Activated CD4-positive, alpha-beta memory T cell treated with anti-CD3 and anti-CD28 coated beads for 36 hours (primary cell): Measurements from ENCODE around the gene CHRM1. TPM values are rescaled to one million over a fixed set of nuclear protein-coding genes. Genes with fewer than 3 reads are reported as not detected.

Experiments
- CTCF ChIA-PET: fragments of 350-600 bp; sonication (Branson Sonifier 250); formaldehyde crosslinking; loops from one replicate; lab custom pipeline; 2021; ENCODE audit warnings: antibody characterized with exemption, inconsistent platforms; lab: Charles Lee
- POLR2A ChIA-PET: fragments of 350-600 bp; sonication (Branson Sonifier 250); formaldehyde crosslinking; loops from one replicate; lab custom pipeline; 2021; ENCODE audit warnings: antibody characterized with exemption; lab: Charles Lee
- DNase-seq: peaks from one replicate; pipeline ENCODE4 v3.0.0-alpha.2; 2020
- H3K27ac Mint-ChIP-seq: one replicate; pipeline ENCODE4 v1.8.0; 2021; ENCODE audit warnings: mixed read lengths
- H3K27me3 Mint-ChIP-seq: one replicate; pipeline ENCODE4 v1.8.0; 2021; ENCODE audit warnings: mixed read lengths
- H3K36me3 Mint-ChIP-seq: one replicate; pipeline ENCODE4 v1.8.0; 2021; ENCODE audit warnings: mixed read lengths
- H3K4me1 Mint-ChIP-seq: one replicate; pipeline ENCODE4 v1.8.0; 2021; ENCODE audit warnings: low read depth, mixed read lengths
- H3K4me3 Mint-ChIP-seq: one replicate; pipeline ENCODE4 v1.8.0; 2021; ENCODE audit warnings: mild to moderate bottlenecking, mixed read lengths
- H3K9me3 Mint-ChIP-seq: one replicate; pipeline ENCODE4 v1.8.0; 2021; ENCODE audit warnings: mixed read lengths
- intact Hi-C: fragments of 100-400 bp; cut with micrococcal nuclease; formaldehyde crosslinking; loops from one replicate; pipeline ENCODE4 v1.15.1; 2023
- total RNA-seq, 2 experiments: library from RNA; stranded (reverse); gene quantifications; one replicate each; pipeline ENCODE4 v1.2.3, GENCODE V29; 2021

CHRM1 gene
- total RNA-seq, 2 experiments from 2014 or later = not detected

- H3K27me3 Mint-ChIP-seq = peaks cover 11% of the 10 kb centered on the region
- no peaks in the 10 kb centered on the region for H3K36me3 Mint-ChIP-seq
- no peaks in the 10 kb centered on the region for H3K9me3 Mint-ChIP-seq
- intact Hi-C loops = no loop called here
- no peak overlapping the region for H3K27ac Mint-ChIP-seq
- H3K4me3 Mint-ChIP-seq = no peak overlapping the region
- CTCF ChIA-PET = interaction anchor here (1.2 to 6.3 kb wide), 3 partner anchors 11 to 125 kb away, joined by 3 to 43 read pairs (median 3); no protein-coding TSS in a partner anchor
- POLR2A ChIA-PET = interaction anchor here (1.3 kb wide), 1 partner anchor 10 kb away, joined by 4 read pairs; no protein-coding TSS in a partner anchor
- H3K4me1 Mint-ChIP-seq = peaks cover 2% of the 10 kb centered on the region
- DNase-seq = no peak
These were observed 25.7 kb downstream of the CHRM1 start for GRCh38 chr11:62895501-62895900.

DNA sequence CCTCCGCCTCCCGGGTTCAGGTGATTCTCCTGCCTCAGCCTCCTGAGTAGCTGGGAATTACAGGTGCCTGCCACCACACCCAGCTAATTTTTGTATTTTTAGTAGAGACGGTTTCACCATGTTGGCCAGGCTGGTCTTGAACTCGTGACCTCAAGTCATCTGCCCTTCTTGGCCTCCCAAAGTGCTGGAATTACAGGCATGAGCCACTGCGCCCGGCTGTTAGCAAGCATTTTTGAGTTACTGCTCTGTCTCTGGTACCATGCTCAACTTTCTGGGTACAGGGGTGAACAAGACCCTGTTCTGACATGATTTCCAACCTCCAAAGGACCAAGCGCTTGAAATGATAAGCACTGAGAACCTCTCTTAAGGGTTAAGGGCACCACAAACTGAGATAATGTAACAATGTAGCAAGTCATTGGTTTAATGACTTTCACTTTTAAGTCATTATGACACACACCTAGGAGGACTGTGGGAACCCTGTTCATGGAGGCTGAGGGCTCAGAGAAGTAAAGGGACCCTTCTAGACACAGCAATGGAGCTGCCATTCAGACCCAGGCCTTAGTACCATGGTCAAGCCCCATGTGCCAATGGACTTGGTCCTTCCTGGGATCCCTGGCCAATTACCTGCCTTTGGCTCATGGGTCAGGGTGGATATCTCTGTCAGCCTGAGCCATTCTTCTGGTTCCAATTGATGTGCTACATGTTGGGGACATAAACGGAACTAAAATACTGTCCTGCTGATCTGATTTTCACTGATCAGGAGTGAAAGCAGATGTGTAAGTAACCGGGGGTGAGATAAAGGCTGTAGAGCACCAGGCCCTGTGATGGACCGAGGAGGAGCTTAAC is 28.9 kb downstream of the CHRM1 start:
- intact Hi-C loops = no loop called here
- H3K4me3 Mint-ChIP-seq = no peak overlapping the region
- DNase-seq = no peak
- CTCF ChIA-PET = interaction anchor here (1.0 to 6.3 kb wide), 2 partner anchors 8 to 14 kb away, joined by 3 to 43 read pairs; no protein-coding TSS in a partner anchor
- H3K36me3 Mint-ChIP-seq = peaks cover 25% of the 10 kb centered on the region
- H3K4me1 Mint-ChIP-seq = peaks cover 2% of the 10 kb centered on the region
- H3K27me3 Mint-ChIP-seq = peaks cover 4% of the 10 kb centered on the region
- H3K9me3 Mint-ChIP-seq = no peaks in the 10 kb centered on the region
- H3K27ac Mint-ChIP-seq = no peak overlapping the region
- POLR2A ChIA-PET = interaction anchor here (1.3 kb wide), 1 partner anchor 11 kb away, joined by 3 read pairs; no protein-coding TSS in a partner anchor

DNA sequence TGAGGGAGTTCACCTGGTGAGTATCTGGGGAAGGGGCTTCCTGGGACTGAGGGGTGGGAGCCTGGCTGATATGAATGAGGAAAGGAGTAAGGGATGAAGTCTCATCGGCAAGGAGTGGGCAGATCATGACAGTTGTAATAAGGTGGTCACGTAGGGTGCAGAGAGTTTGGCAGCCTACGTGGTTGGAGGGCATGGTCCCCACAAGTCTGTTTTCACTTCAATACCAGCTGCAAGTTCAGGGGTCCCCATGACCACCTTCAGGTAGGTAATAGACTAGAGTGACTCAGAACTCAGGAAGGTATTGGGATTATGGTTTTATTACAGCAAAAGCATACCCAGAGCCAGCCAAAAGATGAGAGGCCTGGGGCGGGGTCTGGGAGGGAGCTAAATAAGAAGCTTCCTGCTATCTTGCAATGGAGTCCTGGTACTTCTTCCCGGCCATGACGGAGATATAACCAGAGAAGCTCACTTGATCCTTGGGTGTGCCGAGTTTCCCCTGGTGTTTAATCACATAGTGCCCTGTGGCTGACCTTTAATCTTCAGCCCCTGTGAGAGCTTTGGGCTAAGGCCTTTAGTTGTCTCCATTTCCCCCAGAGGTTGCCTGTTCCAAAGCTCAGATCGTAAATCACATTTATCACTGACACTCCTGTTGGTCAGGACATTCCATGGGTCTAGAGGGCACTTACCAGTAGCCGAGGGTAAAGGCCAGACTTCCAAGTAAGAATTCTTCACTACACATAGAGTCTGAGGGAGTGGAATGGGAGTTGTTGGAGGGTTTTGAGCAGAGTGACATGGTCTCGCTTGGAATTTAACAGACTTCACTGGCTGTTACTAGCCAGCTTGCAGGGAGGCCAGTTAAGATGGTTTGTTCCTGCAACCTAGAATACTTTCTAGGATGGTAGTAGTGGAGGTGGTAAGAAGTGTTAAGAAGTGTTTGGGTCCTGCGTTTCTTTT is 31.4 kb downstream of the CHRM1 start:
- Mint-ChIP-seq H3K27me3 (peaks cover under 1% of the 10 kb centered on the region), H3K9me3 (no peaks in the 10 kb centered on the region), H3K4me1 (peaks cover 15% of the 10 kb centered on the region), H3K27ac (no peak overlapping the region), H3K36me3 (peaks cover 46% of the 10 kb centered on the region), H3K4me3 (no peak overlapping the region)
- POLR2A ChIA-PET = interaction anchor here (0.6 to 1.6 kb wide), 5 partner anchors 9 to 34 kb away, joined by 3 to 7 read pairs (median 4); partner anchors contain the start of gene SLC3A2
- CTCF ChIA-PET = interaction anchor here (0.9 to 1.3 kb wide), 2 partner anchors 16 to 131 kb away, joined by 3 to 4 read pairs; no protein-coding TSS in a partner anchor
- no peak for DNase-seq
- intact Hi-C loops = no loop called here

DNA sequence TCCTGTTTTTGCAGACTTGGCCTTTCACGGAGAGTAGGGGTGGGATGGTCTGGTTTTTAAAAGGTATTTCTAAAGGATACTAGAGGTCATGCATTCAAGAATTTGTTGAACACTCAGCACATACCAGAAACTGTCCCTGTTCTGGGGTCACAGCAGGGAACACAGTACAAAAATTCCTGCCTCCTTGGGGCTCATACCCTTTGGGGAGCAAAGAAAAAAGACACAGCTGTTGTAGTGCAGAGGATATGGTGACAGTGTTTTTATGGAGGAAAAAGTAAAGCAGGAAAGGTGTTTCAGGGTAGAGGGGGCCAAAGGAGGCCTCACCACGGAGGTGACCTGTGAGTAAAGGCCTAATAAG is 32.1 kb downstream of the CHRM1 start:
- ChIA-PET CTCF (interaction anchor here (1.3 kb wide), 1 partner anchor 132 kb away, joined by 3 read pairs; no protein-coding TSS in a partner anchor), POLR2A (interaction anchor here (1.2 to 1.6 kb wide), 3 partner anchors 8 to 33 kb away, joined by 4 to 7 read pairs (median 6); partner anchors contain the start of gene SLC3A2)
- Mint-ChIP-seq H3K4me3 (no peak overlapping the region), H3K4me1 (peaks cover 20% of the 10 kb centered on the region), H3K27me3 (no peaks in the 10 kb centered on the region), H3K27ac (no peak overlapping the region), H3K9me3 (no peaks in the 10 kb centered on the region), H3K36me3 (peaks cover 51% of the 10 kb centered on the region)
- intact Hi-C loops = no loop called here
- DNase-seq = no peak

GRCh38 chr11:62888406-62888805 is 32.8 kb downstream of the CHRM1 start:
- Mint-ChIP-seq H3K4me1 (peaks cover 27% of the 10 kb centered on the region), H3K4me3 (no peak overlapping the region), H3K9me3 (no peaks in the 10 kb centered on the region), H3K36me3 (peaks cover 58% of the 10 kb centered on the region), H3K27ac (no peak overlapping the region), H3K27me3 (no peaks in the 10 kb centered on the region)
- POLR2A ChIA-PET = no interaction called here
- DNase-seq = no peak
- CTCF ChIA-PET = no interaction called here
- intact Hi-C loops = no loop called here

- Mint-ChIP-seq H3K4me1 (peaks cover 39% of the 10 kb centered on the region), H3K27me3 (no peaks in the 10 kb centered on the region), H3K4me3 (peak overlapping the region; percentile 53), H3K9me3 (no peaks in the 10 kb centered on the region), H3K36me3 (peaks cover 89% of the 10 kb centered on the region), H3K27ac (peak overlapping the region; percentile 69)
- DNase-seq = no peak
- intact Hi-C loops = no loop called here
- CTCF ChIA-PET = interaction anchor here (4.1 kb wide), 1 partner anchor 21 kb away, joined by 14 read pairs; no protein-coding TSS in a partner anchor
- POLR2A ChIA-PET = interaction anchor here (0.9 to 9.1 kb wide), 2 partner anchors 10 to 32 kb away, joined by 4 to 234 read pairs; no protein-coding TSS in a partner anchor
These were observed 35.9 kb downstream of the CHRM1 start for GRCh38 chr11:62885137-62885750.

GRCh38 chr11:62883673-62884072 is 37.5 kb downstream of the CHRM1 start:
- DNase-seq = no peak
- Mint-ChIP-seq H3K27ac (peak overlapping the region; percentile 100), H3K4me1 (peaks cover 48% of the 10 kb centered on the region), H3K9me3 (no peaks in the 10 kb centered on the region), H3K36me3 (peaks cover 78% of the 10 kb centered on the region), H3K4me3 (peak overlapping the region; percentile 99), H3K27me3 (no peaks in the 10 kb centered on the region)
- intact Hi-C loops = no loop called here
- ChIA-PET POLR2A (interaction anchor here (1.2 to 9.1 kb wide), 3 partner anchors 30 to 156 kb away, joined by 3 to 234 read pairs (median 86); partner anchors contain the start of genes HNRNPUL2, TTC9C and WDR74), CTCF (interaction anchor here (0.8 to 4.1 kb wide), 6 partner anchors 9 to 459 kb away, joined by 3 to 14 read pairs (median 4); no protein-coding TSS in a partner anchor)

DNA sequence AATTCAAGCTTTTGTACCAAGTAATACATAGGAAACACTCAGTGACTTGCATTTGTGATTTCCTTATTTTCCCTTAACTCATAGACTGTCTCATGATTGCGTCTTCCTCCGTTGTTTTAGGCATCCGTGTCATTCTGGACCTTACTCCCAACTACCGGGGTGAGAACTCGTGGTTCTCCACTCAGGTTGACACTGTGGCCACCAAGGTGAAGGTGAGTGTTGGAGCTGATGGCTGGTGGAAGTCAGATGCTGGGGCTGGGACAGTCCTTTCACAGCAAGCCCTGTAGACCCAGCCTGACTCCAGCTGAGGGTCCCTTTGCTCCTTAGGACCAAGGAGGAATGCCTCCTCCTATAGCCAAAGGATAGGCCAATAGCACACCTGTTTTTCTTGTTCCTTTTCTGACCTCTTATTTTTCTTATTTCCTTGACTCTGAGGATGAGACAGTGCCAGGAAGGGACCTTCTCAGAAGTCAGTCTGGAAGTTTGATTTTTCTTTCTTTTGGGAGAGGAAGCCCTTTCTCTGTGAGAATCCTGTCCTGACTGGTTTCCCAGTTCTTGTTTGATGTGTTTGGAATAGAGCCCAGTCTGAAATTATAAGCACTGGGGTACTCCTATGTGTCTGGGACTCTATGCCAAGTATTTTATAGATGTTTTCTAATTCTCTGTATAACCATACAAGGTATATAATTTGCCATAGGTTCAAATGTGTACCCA is 38.2 kb downstream of the CHRM1 start:
- peak overlapping the region; percentile 100 for H3K27ac Mint-ChIP-seq
- CTCF ChIA-PET = interaction anchor here (0.8 to 4.1 kb wide), 5 partner anchors 12 to 458 kb away, joined by 3 to 31 read pairs (median 4); no protein-coding TSS in a partner anchor
- H3K4me1 Mint-ChIP-seq = peaks cover 48% of the 10 kb centered on the region
- no peaks in the 10 kb centered on the region for H3K9me3 Mint-ChIP-seq
- peak; percentile 17 for DNase-seq
- H3K4me3 Mint-ChIP-seq = peak overlapping the region; percentile 99
- intact Hi-C loops = no loop called here
- H3K27me3 Mint-ChIP-seq = no peaks in the 10 kb centered on the region
- peaks cover 71% of the 10 kb centered on the region for H3K36me3 Mint-ChIP-seq
- POLR2A ChIA-PET = interaction anchor here (0.7 to 9.1 kb wide), 6 partner anchors 29 to 1364 kb away, joined by 3 to 234 read pairs (median 16); partner anchors contain the start of genes PPP1R14B, STX5, TEX54 and TMEM179B

GRCh38 chr11:62882431-62882749 is 38.8 kb downstream of the CHRM1 start:
- intact Hi-C loops = no loop called here
- H3K4me3 Mint-ChIP-seq = peak overlapping the region; percentile 99

More at GRCh38 chr11:62882431-62882749, 38.8 kb downstream of the CHRM1 start:
- no peaks in the 10 kb centered on the region for H3K9me3 Mint-ChIP-seq
- peaks cover 69% of the 10 kb centered on the region for H3K36me3 Mint-ChIP-seq
- CTCF ChIA-PET = interaction anchor here (1.1 to 4.1 kb wide), 5 partner anchors 13 to 96 kb away, joined by 3 to 31 read pairs (median 6); no protein-coding TSS in a partner anchor
- peak; percentile 23 for DNase-seq
- peak overlapping the region; percentile 100 for H3K27ac Mint-ChIP-seq
- POLR2A ChIA-PET = interaction anchor here (0.7 to 9.1 kb wide), 7 partner anchors 29 to 1364 kb away, joined by 3 to 234 read pairs (median 15); partner anchors contain the start of genes PPP1R14B, STX5, TEX54 and TMEM179B
- H3K27me3 Mint-ChIP-seq = no peaks in the 10 kb centered on the region
- H3K4me1 Mint-ChIP-seq = peaks cover 50% of the 10 kb centered on the region
